GM18526 (cell line): ENCODE results near the gene FMN2.

Source experiments
- POLR2A ChIP-seq: IDR thresholded peaks from 3 replicates; pipeline ENCODE4 v1.6.1; 2011; ENCODE audit not compliant: insufficient read length; ENCODE audit errors: extremely low read depth

Gene FMN2

GRCh38 chr1:240467895-240468294 is 376.2 kb downstream of the FMN2 start:
- no peak for TF ChIP-seq POLR2A

DNA sequence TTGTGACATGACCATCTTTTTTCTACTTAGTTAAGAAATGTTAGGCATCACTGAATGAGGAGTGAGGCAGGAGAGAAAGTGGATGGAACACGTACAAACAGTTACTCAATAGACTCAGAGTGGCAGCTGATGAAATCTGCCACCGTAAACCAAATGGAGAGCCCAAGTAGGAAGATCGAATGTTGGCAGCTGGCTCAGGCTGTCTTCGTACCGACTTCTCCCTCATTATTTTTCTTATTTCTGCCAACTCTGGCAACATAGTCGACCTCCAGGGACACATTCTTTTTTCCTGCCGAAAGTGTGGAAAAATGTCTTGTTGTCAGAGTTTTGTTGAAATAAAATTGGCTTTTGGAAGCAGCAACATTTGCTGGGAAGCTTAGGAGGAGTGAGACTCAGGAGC is 377.0 kb downstream of the FMN2 start:
- TF ChIP-seq POLR2A = no peak

DNA sequence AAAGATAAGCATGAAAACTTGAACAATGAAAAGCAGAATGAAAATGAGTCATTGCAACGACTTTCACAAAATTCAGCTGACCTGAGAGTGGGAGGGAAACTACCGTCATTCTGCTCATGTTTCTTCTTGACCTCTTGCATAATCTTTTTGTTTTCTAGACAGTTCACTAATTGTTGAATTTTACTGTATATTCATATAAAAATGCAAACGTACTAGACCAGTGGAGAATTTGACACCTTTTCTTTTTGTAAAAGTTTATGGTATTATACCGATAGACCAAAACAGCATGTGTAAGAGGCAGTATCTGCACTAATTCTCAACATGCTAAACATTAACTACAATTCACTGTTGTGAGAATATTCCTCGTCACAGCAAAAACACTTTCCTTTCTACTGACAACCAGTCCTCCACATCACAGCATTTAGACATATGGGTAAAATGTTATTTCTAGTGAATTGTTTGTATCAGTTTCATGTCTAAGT is 382.5 kb downstream of the FMN2 start:
- TF ChIP-seq POLR2A = no peak

DNA sequence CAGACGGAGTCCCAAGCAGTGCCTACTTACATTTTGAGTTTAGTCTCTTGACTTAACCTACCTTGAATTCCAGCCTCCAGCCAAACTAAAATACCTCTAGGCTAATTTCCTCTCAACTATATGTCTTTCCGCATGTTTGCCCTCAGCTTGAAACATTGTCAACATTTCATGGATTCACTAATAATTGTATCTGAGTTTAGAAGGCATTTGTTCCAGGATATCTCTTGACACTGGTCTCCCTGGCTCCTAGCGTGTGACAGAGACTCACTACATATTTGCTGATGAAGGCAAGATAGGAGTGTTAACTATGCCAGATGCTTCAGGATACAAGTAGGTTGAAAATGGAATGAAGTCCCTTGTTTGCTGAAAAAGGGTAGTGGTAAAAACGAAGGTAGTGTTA is 384.1 kb downstream of the FMN2 start:
- no peak for TF ChIP-seq POLR2A

GRCh38 chr1:240478536-240478935 is 386.9 kb downstream of the FMN2 start:
- TF ChIP-seq POLR2A = no peak

DNA sequence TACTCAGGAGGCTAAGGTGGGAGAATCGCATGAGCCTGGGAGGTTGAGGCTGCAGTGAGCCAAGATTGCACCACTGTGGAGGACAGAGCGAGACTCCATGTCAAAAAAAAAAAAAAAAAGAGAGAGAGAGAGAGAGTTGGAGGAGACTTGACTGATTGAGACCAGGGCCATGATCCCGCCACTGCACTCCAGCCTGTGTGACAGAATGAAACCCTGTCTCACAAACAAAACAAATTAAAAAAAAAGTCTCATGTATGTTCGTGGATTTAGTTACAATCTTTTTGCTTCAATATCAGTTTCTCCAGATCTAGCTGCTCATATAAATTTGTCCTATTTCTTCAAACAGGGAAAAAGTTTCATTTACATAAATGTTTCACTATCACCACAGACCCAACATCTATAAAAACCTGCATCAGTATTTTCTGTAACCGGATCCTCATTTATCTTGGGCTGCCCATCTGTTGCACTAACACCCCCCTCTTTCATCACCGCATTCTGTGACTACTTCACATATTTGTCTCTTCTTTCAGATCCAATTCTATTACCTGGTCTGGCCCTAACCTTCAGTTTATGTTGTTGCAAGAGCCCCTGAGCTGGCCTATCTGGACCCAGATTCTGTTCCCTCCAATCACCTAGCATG is 393.2 kb downstream of the FMN2 start:
- TF ChIP-seq POLR2A = no peak

DNA sequence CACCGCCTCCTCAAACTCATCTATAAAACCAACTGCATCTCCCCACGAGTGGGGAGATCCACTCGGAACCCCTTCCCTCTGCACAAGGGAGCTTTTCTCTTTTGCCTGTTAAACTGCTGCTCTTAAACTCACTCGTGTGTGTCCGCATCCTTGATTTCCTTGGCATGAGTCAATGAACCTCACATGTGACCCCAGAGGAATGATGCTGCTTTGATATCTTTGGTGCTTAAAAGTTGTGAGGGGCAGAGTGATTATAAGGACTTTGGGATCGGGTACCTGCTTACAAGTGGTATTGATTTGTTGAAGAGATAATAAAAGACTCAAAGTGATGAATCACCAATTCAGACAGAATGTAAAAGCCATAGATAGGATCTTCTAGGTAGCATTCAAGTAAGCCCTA is 394.9 kb downstream of the FMN2 start:
- TF ChIP-seq POLR2A = no peak

DNA sequence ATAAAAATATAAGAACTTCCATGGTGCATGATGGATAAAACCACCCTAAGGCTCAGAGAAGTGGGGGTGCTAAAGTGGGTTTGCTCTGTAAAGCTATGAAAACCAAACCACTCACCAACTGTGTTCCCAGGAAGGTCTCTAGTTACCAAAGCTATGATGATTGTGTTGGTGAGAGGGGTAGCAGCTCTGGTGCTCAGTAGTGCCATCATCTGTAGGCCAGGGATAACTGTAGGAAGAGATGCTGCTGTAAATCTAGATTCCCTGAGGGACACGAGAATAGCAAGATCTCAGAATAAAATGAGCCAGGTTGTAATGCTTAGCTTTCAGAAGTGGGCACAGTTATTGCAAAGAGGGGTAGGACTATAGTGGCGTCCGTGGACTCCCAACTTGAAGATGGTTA is 395.8 kb downstream of the FMN2 start:
- no peak for TF ChIP-seq POLR2A

DNA sequence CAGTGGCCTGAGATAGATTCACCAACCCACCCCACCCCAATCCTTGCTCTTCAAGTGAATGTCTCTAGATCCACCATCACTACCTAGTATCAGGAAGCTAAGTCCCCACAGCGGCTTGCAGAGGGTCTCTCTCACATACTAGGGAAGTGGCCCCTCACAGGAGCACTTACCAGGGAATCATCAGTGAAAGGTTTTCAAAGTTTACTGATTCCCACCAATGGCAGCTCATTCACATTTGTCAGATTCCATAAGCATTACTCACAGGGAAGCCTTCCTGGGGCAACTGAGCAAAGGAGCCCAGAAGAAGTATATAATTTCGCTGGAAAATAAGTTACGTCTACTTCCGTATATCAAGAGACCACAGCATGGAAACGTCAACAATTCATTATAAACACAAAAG is 399.5 kb downstream of the FMN2 start:
- TF ChIP-seq POLR2A = no peak

GRCh38 chr1:240491796-240492195 is 400.1 kb downstream of the FMN2 start:
- no peak for TF ChIP-seq POLR2A

GRCh38 chr1:240492832-240493440 is 401.3 kb downstream of the FMN2 start:
- no peak for TF ChIP-seq POLR2A

GRCh38 chr1:240495601-240496000 is 403.9 kb downstream of the FMN2 start:
- TF ChIP-seq POLR2A = no peak

DNA sequence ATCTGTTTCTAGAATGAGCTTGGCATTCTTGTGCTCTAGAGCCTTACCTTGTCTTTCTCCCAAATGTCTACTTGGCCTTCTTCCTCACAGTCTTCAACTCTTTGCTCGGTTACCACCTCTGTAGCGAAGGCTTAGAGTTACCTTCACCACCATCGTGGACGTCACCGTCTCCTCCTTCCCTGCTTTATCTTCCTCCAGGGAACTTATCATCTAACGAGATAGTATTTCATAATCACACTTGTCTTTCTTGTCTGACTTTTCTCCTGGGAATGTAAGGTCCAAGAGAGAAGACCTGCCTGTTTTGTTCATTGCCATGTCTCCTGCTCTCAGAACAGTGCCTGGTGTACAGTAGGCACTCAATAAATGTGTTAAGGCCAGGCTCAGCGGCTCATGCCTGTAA is 404.7 kb downstream of the FMN2 start:
- TF ChIP-seq POLR2A = no peak

DNA sequence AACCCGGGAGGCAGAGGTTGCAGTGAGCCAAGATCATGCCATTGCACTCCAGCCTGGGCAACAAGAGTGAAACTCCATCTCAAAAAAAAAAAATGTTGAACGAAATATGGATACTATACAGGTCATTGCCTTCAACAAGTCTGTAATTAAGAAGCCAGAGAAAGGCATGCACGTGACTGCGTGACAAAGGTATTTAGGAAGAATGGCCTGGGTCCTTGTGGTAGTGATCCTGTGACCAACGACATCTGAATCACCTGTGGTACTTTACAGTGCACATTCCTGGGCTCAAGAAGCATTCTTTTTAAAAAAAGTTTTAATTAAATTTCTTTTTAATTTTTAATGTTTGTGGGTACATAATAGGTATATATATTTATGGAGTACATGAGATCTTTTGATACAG is 405.3 kb downstream of the FMN2 start:
- TF ChIP-seq POLR2A = no peak

DNA sequence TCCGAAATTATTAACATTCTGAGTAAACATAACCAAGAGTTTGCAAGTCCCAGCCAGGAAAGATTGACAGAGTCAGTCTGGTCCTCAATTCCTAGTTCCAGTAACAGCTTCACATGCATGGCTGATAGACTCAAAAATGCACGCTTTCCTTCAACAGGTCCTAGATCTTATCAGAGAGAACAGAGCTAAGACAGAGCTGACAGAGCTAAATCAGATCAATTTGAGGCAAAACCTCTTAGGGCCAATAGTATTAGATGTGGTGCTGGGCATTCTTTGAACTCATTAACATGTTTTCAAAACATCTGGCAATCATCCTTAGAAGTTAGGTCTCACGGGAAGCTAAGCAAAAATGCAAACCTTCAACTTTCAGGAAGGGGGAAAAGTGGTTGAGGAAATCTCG is 406.2 kb downstream of the FMN2 start:
- TF ChIP-seq POLR2A = no peak

DNA sequence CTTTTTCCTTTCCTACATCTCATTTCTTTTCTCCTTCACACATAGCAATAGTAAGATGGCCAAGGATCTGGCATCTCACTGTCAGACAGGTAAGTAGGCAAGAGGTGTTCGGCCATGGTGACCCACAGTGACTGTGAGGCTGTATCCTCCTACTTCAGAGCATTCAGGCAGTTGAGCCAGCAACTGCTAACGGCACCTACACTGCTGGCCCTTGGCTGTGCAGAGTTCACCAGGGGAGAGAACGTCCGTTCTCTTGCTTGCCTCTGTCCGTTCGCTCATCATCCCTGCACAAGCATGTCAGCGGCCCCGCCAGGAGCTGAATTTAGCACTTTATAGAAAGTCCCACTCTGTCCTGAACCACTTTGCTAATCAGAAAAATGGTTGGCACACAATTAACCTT is 406.7 kb downstream of the FMN2 start:
- no peak for TF ChIP-seq POLR2A

DNA sequence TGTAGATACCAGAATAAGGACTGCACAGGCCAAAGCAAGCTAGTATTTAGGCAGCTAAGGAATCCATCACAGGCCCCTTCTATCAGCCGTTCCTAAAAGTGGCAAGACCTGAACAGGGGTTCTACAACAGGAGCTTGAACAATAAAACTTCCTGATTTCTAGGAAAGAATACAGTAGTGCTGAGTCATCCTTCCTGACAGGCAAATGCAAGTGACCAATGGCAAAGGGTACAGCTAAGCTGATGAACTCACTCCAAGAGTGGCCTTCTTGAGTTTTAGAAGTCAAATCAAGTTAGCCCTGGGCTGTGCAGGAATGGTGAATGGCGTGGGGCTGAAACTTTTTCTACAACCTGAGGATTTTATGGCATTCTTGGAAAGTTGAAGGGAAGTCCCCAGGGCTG is 407.3 kb downstream of the FMN2 start:
- TF ChIP-seq POLR2A = no peak
